K562 (cell line): ENCODE results near the gene SPATA45. TPM values are rescaled to one million over a fixed set of nuclear protein-coding genes. Genes with fewer than 3 reads are reported as not detected.

Experiments
- CBX1 ChIP-seq: sonication (generic); IDR thresholded peaks from 2 replicates; pipeline ENCODE4 v1.6.1; 2016; ENCODE audit warnings: antibody characterized with exemption, low read depth, mild to moderate bottlenecking
- GATAD2A ChIP-seq: fragments of 450-650 bp; IDR thresholded peaks from 2 replicates; pipeline ENCODE4 v1.6.1; 2017
- HNRNPUL1 ChIP-seq: fragments of 200-400 bp; formaldehyde crosslinking; IDR thresholded peaks from 2 replicates; pipeline ENCODE4 v1.6.1; 2017; ENCODE audit warnings: low read length
- KLF10 ChIP-seq: fragments of 250-450 bp; sonication (Bioruptor Pico); IDR thresholded peaks from 2 replicates; pipeline ENCODE4 v1.6.1; 2021; ENCODE audit warnings: matching md5 sums
- MXI1 ChIP-seq: IDR thresholded peaks from 2 replicates; pipeline ENCODE4 v1.6.1; 2011; ENCODE audit warnings: low read depth, mild to moderate bottlenecking, improper control_type of control experiment, low read length
- POLR2H ChIP-seq: IDR thresholded peaks from 2 replicates; pipeline ENCODE4 v1.6.1; 2016; ENCODE audit warnings: missing genetic modification characterization, low read depth, mild to moderate bottlenecking, control low read depth, missing compliant biosample characterization, moderate library complexity
- SIN3B ChIP-seq: fragments of 450-650 bp; IDR thresholded peaks from 2 replicates; pipeline ENCODE4 v1.6.1; 2017; ENCODE audit warnings: low read depth, mild to moderate bottlenecking, moderate library complexity
- ZFPM2 ChIP-seq: fragments of 250-450 bp; sonication (Bioruptor Pico); IDR thresholded peaks from 2 replicates; pipeline ENCODE4 v1.5.1; 2022; ENCODE audit warnings: mild to moderate bottlenecking
- ZNF12 ChIP-seq: sonication (generic); formaldehyde crosslinking; IDR thresholded peaks from 2 replicates; pipeline ENCODE4 v1.4.0; 2020; ENCODE audit warnings: mild to moderate bottlenecking, missing genetic modification reagents
- ZNF586 ChIP-seq: fragments of 450-650 bp; formaldehyde crosslinking; conservative IDR thresholded peaks from 2 replicates; pipeline ENCODE4 v1.4.0; 2020; ENCODE audit warnings: mild to moderate bottlenecking, moderate library complexity
- polyA plus RNA-seq, 8 experiments: library from polyadenylated mRNA; depleted of rRNA in 4 of 8; stranded (reverse) in 5 of 8; unstranded in 3 of 8; fragments of >200 nt; fragmentation: Nextera tagmentation in 2 of 8; fragmentation: Illumina TruSeq in 1 of 8; extraction: Ambion mirVana in 2 of 8; extraction: Trizol in 1 of 8; gene quantifications; 2 replicates each; pipeline versions ENCODE4 v1.2.1 to v1.2.3, GENCODE V29; 2011 to 2014; ENCODE audit warnings: inconsistent platforms in 1 of 8, missing spikeins in 1 of 8
- total RNA-seq, 7 experiments: library from RNA; depleted of rRNA in 6 of 7; stranded (reverse); fragments of >200 nt in 6 of 7; fragmentation: Illumina TruSeq in 2 of 7; extraction: Trizol in 2 of 7; gene quantifications; 2 replicates each; pipeline versions ENCODE4 v1.2.1 to v1.2.3, GENCODE V29; 2011 to 2021; ENCODE audit warnings: low replicate concordance in 1 of 7
- TF ChIP-seq, protein P1 (sequence below): fragments of 450-650 bp; IDR thresholded peaks from 2 replicates; pipeline ENCODE4 v1.7.0; 2016; ENCODE audit warnings: borderline replicate concordance
- TF ChIP-seq, protein P2 (sequence below): fragments of 250-450 bp; sonication (Bioruptor Pico); IDR thresholded peaks from 2 replicates; pipeline ENCODE4 v1.4.0; 2020
- TF ChIP-seq, protein P3 (sequence below): sonication (generic); formaldehyde crosslinking; IDR thresholded peaks from 2 replicates; pipeline ENCODE4 v1.9.0; 2022; ENCODE audit warnings: mild to moderate bottlenecking, missing genetic modification reagents
- TF ChIP-seq, protein P4 (sequence below): fragments of 250-450 bp; sonication (Bioruptor Pico); IDR thresholded peaks from 2 replicates; pipeline ENCODE4 v1.5.0; 2020; ENCODE audit warnings: mild to moderate bottlenecking

Gene SPATA45
- total and polyA plus RNA-seq, 9 of the 15 experiments (the other 6 are each of a cell fraction or from before 2014, with no cell fraction given), result 0.18 TPM; not detected in 8

DNA sequence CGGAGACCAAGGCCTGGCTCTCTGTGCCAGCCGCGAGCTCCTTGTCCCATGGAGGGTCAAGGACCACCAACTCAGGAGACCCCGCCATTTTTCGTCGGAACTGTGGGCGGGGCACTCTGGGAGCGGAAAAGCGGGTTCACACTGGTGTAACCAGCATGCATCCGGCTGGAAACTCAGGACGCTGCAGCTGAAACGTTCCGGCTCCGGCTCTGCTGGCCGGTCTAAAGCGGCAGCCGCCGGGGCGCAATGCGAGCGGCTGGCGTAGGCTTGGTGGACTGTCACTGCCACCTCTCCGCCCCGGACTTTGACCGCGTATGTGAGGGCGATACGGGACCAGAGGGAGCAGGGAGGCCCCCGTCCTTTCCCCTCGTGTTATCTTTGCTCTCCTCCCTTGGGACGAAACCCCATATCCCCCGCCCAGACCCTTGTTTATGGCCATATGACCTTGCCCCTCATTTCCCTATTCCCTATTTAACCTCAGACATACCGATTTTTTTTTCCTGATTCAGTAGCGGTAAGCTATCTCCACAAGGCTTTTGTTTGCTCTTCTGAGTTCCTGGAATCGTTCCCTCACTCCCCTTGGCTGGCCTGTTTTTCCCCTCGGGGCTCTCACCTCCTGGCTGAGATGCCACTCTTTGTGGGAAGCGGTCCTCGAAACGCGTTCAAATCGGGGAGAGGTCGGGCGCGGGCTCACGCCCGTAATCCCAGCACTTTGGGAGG is 55.6 kb downstream of the SPATA45 start, which contains the start of the genes NSL1 and TATDN3 (continued):
- TF ChIP-seq ZNF12 (CRISPR knock-in tag), result peak; percentile 29; the same call in 1 of the 2 replicates
- TF ChIP-seq HNRNPUL1, result 0 out of 2 replicates have a peak, but pooled peaks have one; percentile 30
- TF ChIP-seq, protein P1, sequence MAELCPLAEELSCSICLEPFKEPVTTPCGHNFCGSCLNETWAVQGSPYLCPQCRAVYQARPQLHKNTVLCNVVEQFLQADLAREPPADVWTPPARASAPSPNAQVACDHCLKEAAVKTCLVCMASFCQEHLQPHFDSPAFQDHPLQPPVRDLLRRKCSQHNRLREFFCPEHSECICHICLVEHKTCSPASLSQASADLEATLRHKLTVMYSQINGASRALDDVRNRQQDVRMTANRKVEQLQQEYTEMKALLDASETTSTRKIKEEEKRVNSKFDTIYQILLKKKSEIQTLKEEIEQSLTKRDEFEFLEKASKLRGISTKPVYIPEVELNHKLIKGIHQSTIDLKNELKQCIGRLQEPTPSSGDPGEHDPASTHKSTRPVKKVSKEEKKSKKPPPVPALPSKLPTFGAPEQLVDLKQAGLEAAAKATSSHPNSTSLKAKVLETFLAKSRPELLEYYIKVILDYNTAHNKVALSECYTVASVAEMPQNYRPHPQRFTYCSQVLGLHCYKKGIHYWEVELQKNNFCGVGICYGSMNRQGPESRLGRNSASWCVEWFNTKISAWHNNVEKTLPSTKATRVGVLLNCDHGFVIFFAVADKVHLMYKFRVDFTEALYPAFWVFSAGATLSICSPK, result 0 out of 2 replicates have a peak, but pooled peaks have one; percentile 6
- TF ChIP-seq GATAD2A, result peak; percentile 98
- peak; percentile 87 for TF ChIP-seq POLR2H (tag)
- peak; percentile 70; the same call in 1 of the 2 replicates for TF ChIP-seq MXI1
- no peak for TF ChIP-seq ZNF586
- TF ChIP-seq CBX1, result peak; percentile 95; the same call in 1 of the 2 replicates
- TF ChIP-seq ZFPM2, result no peak
- TF ChIP-seq, protein P2, sequence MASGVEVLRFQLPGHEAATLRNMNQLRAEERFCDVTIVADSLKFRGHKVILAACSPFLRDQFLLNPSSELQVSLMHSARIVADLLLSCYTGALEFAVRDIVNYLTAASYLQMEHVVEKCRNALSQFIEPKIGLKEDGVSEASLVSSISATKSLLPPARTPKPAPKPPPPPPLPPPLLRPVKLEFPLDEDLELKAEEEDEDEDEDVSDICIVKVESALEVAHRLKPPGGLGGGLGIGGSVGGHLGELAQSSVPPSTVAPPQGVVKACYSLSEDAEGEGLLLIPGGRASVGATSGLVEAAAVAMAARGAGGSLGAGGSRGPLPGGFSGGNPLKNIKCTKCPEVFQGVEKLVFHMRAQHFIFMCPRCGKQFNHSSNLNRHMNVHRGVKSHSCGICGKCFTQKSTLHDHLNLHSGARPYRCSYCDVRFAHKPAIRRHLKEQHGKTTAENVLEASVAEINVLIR (CRISPR knock-in tag), result 0 out of 2 replicates have a peak, but pooled peaks have one; percentile 33
- TF ChIP-seq, protein P3, sequence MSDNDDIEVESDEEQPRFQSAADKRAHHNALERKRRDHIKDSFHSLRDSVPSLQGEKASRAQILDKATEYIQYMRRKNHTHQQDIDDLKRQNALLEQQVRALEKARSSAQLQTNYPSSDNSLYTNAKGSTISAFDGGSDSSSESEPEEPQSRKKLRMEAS (CRISPR knock-in tag), result peak; percentile 78
- TF ChIP-seq SIN3B, result peak; percentile 96
- TF ChIP-seq KLF10 (CRISPR knock-in tag), result no peak
- TF ChIP-seq, protein P4, sequence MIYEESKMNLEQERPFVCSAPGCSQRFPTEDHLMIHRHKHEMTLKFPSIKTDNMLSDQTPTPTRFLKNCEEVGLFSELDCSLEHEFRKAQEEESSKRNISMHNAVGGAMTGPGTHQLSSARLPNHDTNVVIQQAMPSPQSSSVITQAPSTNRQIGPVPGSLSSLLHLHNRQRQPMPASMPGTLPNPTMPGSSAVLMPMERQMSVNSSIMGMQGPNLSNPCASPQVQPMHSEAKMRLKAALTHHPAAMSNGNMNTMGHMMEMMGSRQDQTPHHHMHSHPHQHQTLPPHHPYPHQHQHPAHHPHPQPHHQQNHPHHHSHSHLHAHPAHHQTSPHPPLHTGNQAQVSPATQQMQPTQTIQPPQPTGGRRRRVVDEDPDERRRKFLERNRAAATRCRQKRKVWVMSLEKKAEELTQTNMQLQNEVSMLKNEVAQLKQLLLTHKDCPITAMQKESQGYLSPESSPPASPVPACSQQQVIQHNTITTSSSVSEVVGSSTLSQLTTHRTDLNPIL (CRISPR knock-in tag), result no peak
